A549 (cell line): ENCODE data around the gene POC1A. TPM values are rescaled to one million over a fixed set of nuclear protein-coding genes. Genes with fewer than 3 reads are reported as not detected.

ENCODE experiments used
- ATAC-seq, 2 experiments: fragments of 200-7000 bp in 1 of 2; fragments of >200 bp in 1 of 2; cut with Nextera tagmentation in 1 of 2; cut with Tn5 transposase in 1 of 2; 3 replicates each; pipeline versions ENCODE4 v1.8.0 to v1.9.1; 2018 to 2020; ENCODE audit warnings: mild to moderate bottlenecking in 1 of 2, moderate library complexity in 1 of 2
- CTCF ChIA-PET: fragments of 300-600 bp; sonication (Branson Sonifier 250); formaldehyde crosslinking; extraction: SDS; loops from one replicate; lab custom pipeline; 2021; ENCODE audit warnings: antibody characterized with exemption, inconsistent platforms; lab: Yijun Ruan, JAX
- POLR2A ChIA-PET: fragments of 350-600 bp; formaldehyde crosslinking; extraction: SDS; loops from one replicate; lab custom pipeline; 2021; ENCODE audit warnings: antibody characterized with exemption, inconsistent platforms; lab: Yijun Ruan, JAX
- DNase-seq, 2 experiments: peaks; one replicate each; pipeline versions ENCODE4 v3.0.0 to v3.0.0-alpha.2; 2011 to 2016; ENCODE audit warnings: low read depth in 1 of 2, low spot score in 1 of 2
- FAIRE-seq: peaks from 2 replicates; lab custom pipeline; 2011; peaks lifted over from hg19 to GRCh38; lab: Jason Lieb, UNC
- H3K27ac ChIP-seq, 2 experiments: fragments of >200 bp; sonication (Bioruptor Twin); formaldehyde crosslinking; 3 replicates each; pipeline ENCODE4 v1.5.1; 2016 to 2017
- H3K4me1 ChIP-seq: fragments of >200 bp; sonication (Bioruptor Twin); formaldehyde crosslinking; 3 replicates; pipeline ENCODE4 v1.6.1; 2016
- H3K4me2 ChIP-seq: fragments of >200 bp; sonication (Bioruptor Twin); formaldehyde crosslinking; 3 replicates; pipeline ENCODE4 v1.6.1; 2016
- H3K4me3 ChIP-seq: fragments of >200 bp; sonication (Bioruptor Twin); formaldehyde crosslinking; 3 replicates; pipeline ENCODE4 v1.5.1; 2016
- H3K9me3 ChIP-seq: fragments of >200 bp; sonication (Bioruptor Twin); formaldehyde crosslinking; 3 replicates; pipeline ENCODE4 v1.6.1; 2016
- CBX2 ChIP-seq: fragments of 200-600 bp; sonication (generic); IDR thresholded peaks from 2 replicates; pipeline ENCODE4 v1.6.1; 2016; ENCODE audit warnings: low read depth, mild to moderate bottlenecking, borderline replicate concordance
- EHF ChIP-seq: fragments of 250-450 bp; sonication (Bioruptor Pico); IDR thresholded peaks from 2 replicates; pipeline ENCODE4 v1.5.0; 2020; ENCODE audit warnings: mild to moderate bottlenecking
- EP300 ChIP-seq, 2 experiments: fragments of >200 bp; sonication (Bioruptor Twin); formaldehyde crosslinking; IDR thresholded peaks; 2 replicates in 1 of 2; 3 replicates in 1 of 2; pipeline ENCODE4 v1.6.1; 2016 to 2017
- ESRRA ChIP-seq: fragments of 150-350 bp; IDR thresholded peaks from 2 replicates; pipeline ENCODE4 v1.6.1; 2014; ENCODE audit warnings: mild to moderate bottlenecking, low read length, borderline replicate concordance
- FOSL2 ChIP-seq, 2 experiments: fragments of 450-650 bp in 1 of 2; fragments of >200 bp in 1 of 2; sonication (Bioruptor Twin) in 1 of 2; formaldehyde crosslinking; IDR thresholded peaks; 2 replicates each; pipeline versions ENCODE4 v1.5.0 to v1.6.1; 2016 to 2020; ENCODE audit warnings: mild to moderate bottlenecking in 1 of 2, moderate library complexity in 1 of 2
- HDAC2 ChIP-seq: fragments of 200-600 bp; sonication (generic); IDR thresholded peaks from 2 replicates; pipeline ENCODE4 v1.6.1; 2016
- KDM1A ChIP-seq: fragments of 200-600 bp; sonication (generic); IDR thresholded peaks from 2 replicates; pipeline ENCODE4 v1.6.1; 2016; ENCODE audit warnings: low read depth, mild to moderate bottlenecking
- MYC ChIP-seq: IDR thresholded peaks from 2 replicates; pipeline ENCODE4 v1.6.1; 2012; ENCODE audit warnings: mild to moderate bottlenecking, inconsistent platforms, low read length, improper control_type of control experiment, borderline replicate concordance
- NFE2L2 ChIP-seq: fragments of 150-350 bp; conservative IDR thresholded peaks from 2 replicates; pipeline ENCODE4 v1.6.1; 2014; ENCODE audit warnings: low read length
- NPAS2 ChIP-seq: fragments of 250-450 bp; sonication (Bioruptor Pico); IDR thresholded peaks from 2 replicates; pipeline ENCODE4 v1.8.0; 2022; ENCODE audit warnings: mild to moderate bottlenecking, moderate library complexity, borderline replicate concordance
- NR3C1 ChIP-seq: fragments of >200 bp; sonication (Bioruptor Twin); formaldehyde crosslinking; IDR thresholded peaks from 3 replicates; pipeline ENCODE4 v1.6.1; 2017
- PHF8 ChIP-seq: fragments of 200-600 bp; sonication (generic); IDR thresholded peaks from 2 replicates; pipeline ENCODE4 v1.6.1; 2016; ENCODE audit warnings: low read depth, mild to moderate bottlenecking, antibody characterized with exemption, moderate library complexity, borderline replicate concordance
- POLR2AphosphoS2 ChIP-seq: conservative IDR thresholded peaks from 2 replicates; pipeline ENCODE4 v1.6.1; 2012; ENCODE audit warnings: low read length, improper control_type of control experiment, inconsistent platforms
- RAD21 ChIP-seq, 2 experiments: fragments of >200 bp in 1 of 2; sonication (Bioruptor Twin) in 1 of 2; formaldehyde crosslinking in 1 of 2; IDR thresholded peaks in 1 of 2; conservative IDR thresholded peaks in 1 of 2; 2 replicates in 1 of 2; 3 replicates in 1 of 2; pipeline ENCODE4 v1.6.1; 2012 to 2018; ENCODE audit warnings: inconsistent platforms in 1 of 2
- RFX5 ChIP-seq: fragments of 450-650 bp; IDR thresholded peaks from 2 replicates; pipeline ENCODE4 v1.7.1; 2014; ENCODE audit warnings: antibody characterized with exemption, mild to moderate bottlenecking, moderate library complexity
- TP53 ChIP-seq: fragments of 250-450 bp; sonication (Bioruptor Pico); IDR thresholded peaks from 2 replicates; pipeline ENCODE4 v1.5.0; 2021; ENCODE audit warnings: mild to moderate bottlenecking, moderate library complexity
- ZFP36 ChIP-seq: fragments of 450-650 bp; IDR thresholded peaks from 2 replicates; pipeline ENCODE4 v1.6.1; 2014; ENCODE audit warnings: borderline replicate concordance; ENCODE audit not compliant: partially characterized antibody
- WGBS: methylation state at CpG from one replicate; pipeline ENCODE4 v1.1.6; 2017; ENCODE audit errors: missing lambda C conversion rate; 5-methylcytosine and 5-hydroxymethylcytosine counted together
- polyA plus RNA-seq, 4 experiments: library from polyadenylated mRNA; depleted of rRNA in 3 of 4; stranded (reverse); fragments of >200 nt; fragmentation: RNase III in 1 of 4; extraction: RNeasy Plus Mini Kit Qiagen cat#74134 plus additional on column Dnase treatment in 1 of 4; gene quantifications; 2 replicates in 3 of 4; 3 replicates in 1 of 4; pipeline ENCODE4 v1.2.3, GENCODE V29; 2011 to 2017
- TF ChIP-seq, protein P1 (sequence below): fragments of 200-600 bp; sonication (generic); IDR thresholded peaks from 2 replicates; pipeline ENCODE4 v1.6.1; 2016; ENCODE audit warnings: antibody characterized with exemption, mild to moderate bottlenecking, moderate library complexity
- TF ChIP-seq, protein P2 (sequence below): IDR thresholded peaks from 2 replicates; pipeline ENCODE4 v1.6.1; 2012
- TF ChIP-seq, protein P3 (sequence below): fragments of 450-650 bp; IDR thresholded peaks from 2 replicates; pipeline ENCODE4 v1.6.1; 2014; ENCODE audit warnings: antibody characterized with exemption
- TF ChIP-seq, protein P4 (sequence below): IDR thresholded peaks from 2 replicates; pipeline ENCODE4 v1.6.1; 2012; ENCODE audit warnings: low read depth, borderline replicate concordance

The POC1A gene
- polyA plus RNA-seq, 2 of the 4 experiments (the other 2 are of a cell fraction): 9.4 to 14.1 TPM

DNA sequence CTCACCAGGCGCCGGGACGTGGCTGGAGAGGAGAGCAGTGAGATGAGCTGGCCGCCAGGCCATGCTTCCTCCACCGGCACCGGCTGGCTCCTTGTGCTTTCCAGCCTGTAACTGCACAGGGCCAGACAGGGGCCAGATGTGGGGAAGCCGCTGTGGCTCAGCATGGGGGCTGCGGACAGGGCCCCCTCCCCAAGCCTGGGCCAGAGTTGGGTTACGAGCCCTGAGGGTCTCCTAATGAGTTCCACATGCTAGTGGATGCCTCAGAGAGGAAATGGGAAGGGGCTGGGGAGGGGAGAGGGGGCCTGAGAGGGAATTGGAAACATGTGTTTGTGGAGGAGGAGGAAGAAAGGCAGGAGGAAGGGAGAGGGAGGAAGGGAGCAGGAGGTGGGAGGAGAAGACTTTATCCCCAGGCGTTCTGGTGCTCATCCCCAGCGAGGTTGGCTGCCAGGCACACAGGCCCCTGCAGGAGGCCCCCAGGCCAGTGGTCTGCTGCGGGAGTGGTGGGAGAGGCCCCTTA lies 86.1 kb downstream of the POC1A start:
- Histone ChIP-seq H3K4me3 (no peak overlapping the region), H3K4me2 (no peak overlapping the region), H3K27ac (no peak overlapping the region), H3K9me3 (no peaks in the 10 kb centered on the region), H3K4me1 (no peaks in the 10 kb centered on the region)
- no peak for ATAC-seq
- 88% methylated on average over 11 of the region's 12 CpGs for WGBS
- DNase-seq: no peak
- ChIA-PET POLR2A (no interaction called here), CTCF (no interaction called here)
- TF ChIP-seq CBX2 (no peak), NFE2L2 (no peak), ESRRA (no peak), MYC (no peak), HDAC2 (no peak), TP53 (CRISPR knock-in tag) (no peak), RFX5 (no peak), RAD21 (conservative IDR thresholded peaks at IDR 0.05 in 1 of 2, IDR thresholded peaks at IDR 0.05 in 1 of 2) (no peak), EP300 (IDR thresholded peaks at IDR 0.05) (no peak), ZFP36 (no peak)
- TF ChIP-seq, protein P1, sequence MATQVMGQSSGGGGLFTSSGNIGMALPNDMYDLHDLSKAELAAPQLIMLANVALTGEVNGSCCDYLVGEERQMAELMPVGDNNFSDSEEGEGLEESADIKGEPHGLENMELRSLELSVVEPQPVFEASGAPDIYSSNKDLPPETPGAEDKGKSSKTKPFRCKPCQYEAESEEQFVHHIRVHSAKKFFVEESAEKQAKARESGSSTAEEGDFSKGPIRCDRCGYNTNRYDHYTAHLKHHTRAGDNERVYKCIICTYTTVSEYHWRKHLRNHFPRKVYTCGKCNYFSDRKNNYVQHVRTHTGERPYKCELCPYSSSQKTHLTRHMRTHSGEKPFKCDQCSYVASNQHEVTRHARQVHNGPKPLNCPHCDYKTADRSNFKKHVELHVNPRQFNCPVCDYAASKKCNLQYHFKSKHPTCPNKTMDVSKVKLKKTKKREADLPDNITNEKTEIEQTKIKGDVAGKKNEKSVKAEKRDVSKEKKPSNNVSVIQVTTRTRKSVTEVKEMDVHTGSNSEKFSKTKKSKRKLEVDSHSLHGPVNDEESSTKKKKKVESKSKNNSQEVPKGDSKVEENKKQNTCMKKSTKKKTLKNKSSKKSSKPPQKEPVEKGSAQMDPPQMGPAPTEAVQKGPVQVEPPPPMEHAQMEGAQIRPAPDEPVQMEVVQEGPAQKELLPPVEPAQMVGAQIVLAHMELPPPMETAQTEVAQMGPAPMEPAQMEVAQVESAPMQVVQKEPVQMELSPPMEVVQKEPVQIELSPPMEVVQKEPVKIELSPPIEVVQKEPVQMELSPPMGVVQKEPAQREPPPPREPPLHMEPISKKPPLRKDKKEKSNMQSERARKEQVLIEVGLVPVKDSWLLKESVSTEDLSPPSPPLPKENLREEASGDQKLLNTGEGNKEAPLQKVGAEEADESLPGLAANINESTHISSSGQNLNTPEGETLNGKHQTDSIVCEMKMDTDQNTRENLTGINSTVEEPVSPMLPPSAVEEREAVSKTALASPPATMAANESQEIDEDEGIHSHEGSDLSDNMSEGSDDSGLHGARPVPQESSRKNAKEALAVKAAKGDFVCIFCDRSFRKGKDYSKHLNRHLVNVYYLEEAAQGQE: no peak
- TF ChIP-seq, protein P2, sequence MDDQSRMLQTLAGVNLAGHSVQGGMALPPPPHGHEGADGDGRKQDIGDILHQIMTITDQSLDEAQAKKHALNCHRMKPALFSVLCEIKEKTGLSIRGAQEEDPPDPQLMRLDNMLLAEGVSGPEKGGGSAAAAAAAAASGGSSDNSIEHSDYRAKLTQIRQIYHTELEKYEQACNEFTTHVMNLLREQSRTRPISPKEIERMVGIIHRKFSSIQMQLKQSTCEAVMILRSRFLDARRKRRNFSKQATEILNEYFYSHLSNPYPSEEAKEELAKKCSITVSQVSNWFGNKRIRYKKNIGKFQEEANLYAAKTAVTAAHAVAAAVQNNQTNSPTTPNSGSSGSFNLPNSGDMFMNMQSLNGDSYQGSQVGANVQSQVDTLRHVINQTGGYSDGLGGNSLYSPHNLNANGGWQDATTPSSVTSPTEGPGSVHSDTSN: no peak
- TF ChIP-seq, protein P3, sequence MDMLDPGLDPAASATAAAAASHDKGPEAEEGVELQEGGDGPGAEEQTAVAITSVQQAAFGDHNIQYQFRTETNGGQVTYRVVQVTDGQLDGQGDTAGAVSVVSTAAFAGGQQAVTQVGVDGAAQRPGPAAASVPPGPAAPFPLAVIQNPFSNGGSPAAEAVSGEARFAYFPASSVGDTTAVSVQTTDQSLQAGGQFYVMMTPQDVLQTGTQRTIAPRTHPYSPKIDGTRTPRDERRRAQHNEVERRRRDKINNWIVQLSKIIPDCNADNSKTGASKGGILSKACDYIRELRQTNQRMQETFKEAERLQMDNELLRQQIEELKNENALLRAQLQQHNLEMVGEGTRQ: no peak
- FAIRE-seq: no peak

DNA sequence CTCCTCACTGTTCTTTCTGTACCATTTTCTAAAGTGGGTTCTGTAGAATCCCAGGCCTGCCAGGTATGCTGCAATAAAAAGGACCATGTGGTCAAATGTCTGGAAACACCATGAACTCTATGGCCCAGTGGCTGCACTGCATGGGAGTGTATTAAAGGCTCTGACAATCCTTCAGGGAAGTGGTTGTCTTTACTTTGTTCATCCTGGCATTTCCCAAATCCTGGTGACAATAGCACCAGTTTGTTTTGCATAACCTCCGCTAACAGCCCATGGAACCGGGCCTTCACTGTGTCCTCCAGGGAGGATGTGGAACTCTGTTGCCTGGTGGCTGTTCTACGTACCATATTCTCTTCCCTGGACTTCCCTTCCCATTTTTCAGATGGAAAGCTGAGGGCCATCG lies 86.7 kb downstream of the POC1A start:
- Histone ChIP-seq H3K27ac (no peak overlapping the region), H3K4me2 (no peak overlapping the region), H3K9me3 (no peaks in the 10 kb centered on the region), H3K4me3 (no peak overlapping the region), H3K4me1 (peaks cover 4% of the 10 kb centered on the region)
- CTCF ChIA-PET: interaction anchor here (1.1 kb wide), 1 partner anchor 11 kb away, joined by 4 read pairs; no protein-coding TSS in a partner anchor
- DNase-seq (no peak), FAIRE-seq (no peak), ATAC-seq (no peak)
- no peak for TF ChIP-seq KDM1A
- TF ChIP-seq, protein P4, sequence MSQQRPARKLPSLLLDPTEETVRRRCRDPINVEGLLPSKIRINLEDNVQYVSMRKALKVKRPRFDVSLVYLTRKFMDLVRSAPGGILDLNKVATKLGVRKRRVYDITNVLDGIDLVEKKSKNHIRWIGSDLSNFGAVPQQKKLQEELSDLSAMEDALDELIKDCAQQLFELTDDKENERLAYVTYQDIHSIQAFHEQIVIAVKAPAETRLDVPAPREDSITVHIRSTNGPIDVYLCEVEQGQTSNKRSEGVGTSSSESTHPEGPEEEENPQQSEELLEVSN: no peak
- no peak for TF ChIP-seq EHF (CRISPR knock-in tag)
- no peak for TF ChIP-seq RFX5
- TF ChIP-seq POLR2AphosphoS2: no peak
- TF ChIP-seq NFE2L2: no peak
- TF ChIP-seq, protein P2: no peak
- TF ChIP-seq ZFP36: no peak
- no peak for TF ChIP-seq NPAS2 (CRISPR knock-in tag)
- no peak for TF ChIP-seq PHF8
- no peak for TF ChIP-seq NR3C1
- TF ChIP-seq FOSL2 (IDR thresholded peaks at IDR 0.05): no peak
- no peak for TF ChIP-seq FOSL2 (CRISPR knock-in tag; IDR thresholded peaks at IDR 0.05)
- TF ChIP-seq MYC: no peak
- POLR2A ChIA-PET: no interaction called here
- WGBS: 77% methylated on average over 4 of the region's 4 CpGs
